ENCODE data around the gene MED27.
A peak's percentile ranks its signal among the peaks of the same experiment; 100 is the strongest.

MED27 gene

DNA sequence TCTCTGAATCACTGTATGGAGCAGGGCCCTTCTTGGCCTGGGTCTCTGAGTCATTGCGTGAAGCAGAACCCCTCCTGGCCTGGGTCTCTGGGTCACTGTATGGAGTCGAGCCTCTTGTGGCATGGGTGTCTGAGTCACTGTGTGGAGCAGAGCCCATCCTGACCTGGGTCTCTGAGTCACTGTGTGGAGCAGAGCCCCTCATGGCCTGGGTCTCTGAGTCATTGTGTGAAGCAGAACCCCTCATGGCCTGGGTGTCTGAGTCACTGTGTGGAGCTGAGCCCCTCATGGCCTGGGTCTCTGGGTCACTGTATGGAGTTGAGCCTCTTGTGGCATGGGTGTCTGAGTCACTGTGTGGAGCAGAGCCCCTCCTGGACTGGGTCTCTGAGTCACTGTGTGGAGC is 245.8 kb downstream of the MED27 start:
- Histone ChIP-seq H3K4ac (ENCODE audit: low read depth, low read length) (no peak overlapping the region), H2BK12ac (ENCODE audit: low read length) (no peak overlapping the region), H4K8ac (ENCODE audit: low read depth, low read length) (no peak overlapping the region), H3K14ac (ENCODE audit: low read length) (no peak overlapping the region), H3K4me2 (ENCODE audit: low read length) (no peak overlapping the region), H2AFZ (ENCODE audit: insufficient read depth, low read length, poor library complexity) (no peak overlapping the region), H3K79me1 (ENCODE audit: low read length) (no peaks in the 10 kb centered on the region), H3K18ac (ENCODE audit: low read length) (no peak overlapping the region), H4K91ac (ENCODE audit: low read depth, low read length) (no peak overlapping the region), H3K79me2 (ENCODE audit: control insufficient read depth, insufficient read depth, low read length, poor library complexity) (no peaks in the 10 kb centered on the region), H2BK5ac (ENCODE audit: low read depth, low read length, poor library complexity) (no peak overlapping the region), H3K36me3 (ENCODE audit: control insufficient read depth in 1 of 2, insufficient read depth in 2 of 2, low read length in 2 of 2) (no peaks in the 10 kb centered on the region), H3K27ac (ENCODE audit: low read depth, low read length) (no peak overlapping the region), H3K9ac (ENCODE audit: low read length) (no peak overlapping the region), H3K4me3 (ENCODE audit: low read depth, low read length) (no peak overlapping the region), H4K12ac (ENCODE audit: low read depth, low read length) (no peak overlapping the region), H3K9me3 (ENCODE audit: insufficient read depth, low read depth, low read length) (peaks cover 8% of the 10 kb centered on the region), H2AK5ac (ENCODE audit: low read length) (no peak overlapping the region), H3K23ac (ENCODE audit: low read length) (no peak overlapping the region), H3K4me1 (ENCODE audit: control insufficient read depth in 1 of 2, insufficient read depth in 2 of 2, low read length in 2 of 2) (no peaks in the 10 kb centered on the region), H2BK120ac (ENCODE audit: insufficient read depth, low read length, poor library complexity) (no peak overlapping the region), H3K27me3 (ENCODE audit: insufficient read depth, low read length) (no peaks in the 10 kb centered on the region)
- no peak for DNase-seq
- no CpG with 5 or more reads among the region's 2 CpGs for WGBS (ENCODE audit: extremely low coverage, insufficient coverage, insufficient read length)

- DNase-seq: no peak
- no peak overlapping the region for H3K27ac ChIP-seq (ENCODE audit: low read depth, low read length)
- no peaks in the 10 kb centered on the region for H3K4me1 ChIP-seq (ENCODE audit: control insufficient read depth in 1 of 2, insufficient read depth in 2 of 2, low read length in 2 of 2)
- H3K27me3 ChIP-seq (ENCODE audit: insufficient read depth, low read length): no peaks in the 10 kb centered on the region
- H3K4ac ChIP-seq (ENCODE audit: low read depth, low read length): no peak overlapping the region
- no peaks in the 10 kb centered on the region for H3K79me1 ChIP-seq (ENCODE audit: low read length)
- no peaks in the 10 kb centered on the region for H3K79me2 ChIP-seq (ENCODE audit: control insufficient read depth, insufficient read depth, low read length, poor library complexity)
- H3K9ac ChIP-seq (ENCODE audit: low read length): no peak overlapping the region
- H3K23ac ChIP-seq (ENCODE audit: low read length): no peak overlapping the region
- H3K18ac ChIP-seq (ENCODE audit: low read length): no peak overlapping the region
- H4K12ac ChIP-seq (ENCODE audit: low read depth, low read length): no peak overlapping the region
- no CpG with 5 or more reads among the region's 4 CpGs for WGBS (ENCODE audit: extremely low coverage, insufficient coverage, insufficient read length)
- no peak overlapping the region for H4K91ac ChIP-seq (ENCODE audit: low read depth, low read length)
- no peak overlapping the region for H4K8ac ChIP-seq (ENCODE audit: low read depth, low read length)
- H2BK5ac ChIP-seq (ENCODE audit: low read depth, low read length, poor library complexity): no peak overlapping the region
- H2BK12ac ChIP-seq (ENCODE audit: low read length): no peak overlapping the region
- no peaks in the 10 kb centered on the region for H3K36me3 ChIP-seq (ENCODE audit: control insufficient read depth in 1 of 2, insufficient read depth in 2 of 2, low read length in 2 of 2)
- H3K9me3 ChIP-seq (ENCODE audit: insufficient read depth, low read depth, low read length): peaks cover 8% of the 10 kb centered on the region
- H2AK5ac ChIP-seq (ENCODE audit: low read length): no peak overlapping the region
- H3K14ac ChIP-seq (ENCODE audit: low read length): no peak overlapping the region
- no peak overlapping the region for H2AFZ ChIP-seq (ENCODE audit: insufficient read depth, low read length, poor library complexity)
- H3K4me3 ChIP-seq (ENCODE audit: low read depth, low read length): no peak overlapping the region
- H3K4me2 ChIP-seq (ENCODE audit: low read length): no peak overlapping the region
- H2BK120ac ChIP-seq (ENCODE audit: insufficient read depth, low read length, poor library complexity): no peak overlapping the region
Measured at GRCh38 chr9:131833083-131833482, 246.6 kb downstream of the MED27 start.

DNA sequence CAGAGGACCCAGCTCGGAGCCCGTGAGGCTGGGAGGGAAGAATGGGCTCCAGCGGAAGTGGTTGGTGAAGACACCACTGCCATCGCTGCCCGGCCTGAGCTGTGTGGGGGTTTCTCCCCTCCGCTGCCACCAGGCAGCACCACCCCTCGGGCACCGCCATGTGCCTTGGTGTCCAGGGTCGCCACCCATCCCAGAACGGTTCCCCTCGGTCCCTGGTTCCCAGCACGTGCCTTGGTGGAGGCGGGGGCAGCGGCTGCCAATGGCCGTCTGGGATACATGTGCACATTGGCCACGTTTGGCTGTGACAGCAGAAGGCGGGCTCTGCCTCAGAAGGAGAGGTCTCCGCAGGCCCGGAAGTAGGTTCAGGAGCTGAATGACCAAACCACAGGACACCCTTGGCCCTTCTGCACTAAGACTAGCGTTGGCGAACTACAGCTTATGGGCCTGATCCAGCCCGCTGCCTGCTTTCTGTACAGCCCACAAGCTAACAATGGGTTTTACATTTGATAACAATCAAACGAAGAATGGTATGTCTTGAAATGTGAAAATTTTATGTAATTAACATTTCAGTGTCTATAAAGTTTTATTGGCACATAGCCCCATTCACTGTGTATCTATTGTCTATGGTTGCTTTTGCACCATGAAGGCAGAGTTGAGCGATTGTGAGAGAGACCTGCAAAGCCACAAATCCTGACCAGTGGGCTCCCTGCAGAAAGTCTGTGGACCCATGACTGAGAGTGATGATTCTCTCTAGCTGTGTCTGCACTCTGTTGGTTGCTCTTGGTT is 248.1 kb downstream of the MED27 start:
- H3K4me2 ChIP-seq (ENCODE audit: low read length): no peak overlapping the region
- H4K91ac ChIP-seq (ENCODE audit: low read depth, low read length): no peak overlapping the region
- no peak overlapping the region for H3K9ac ChIP-seq (ENCODE audit: low read length)
- H3K4ac ChIP-seq (ENCODE audit: low read depth, low read length): no peak overlapping the region
- H3K4me1 ChIP-seq (ENCODE audit: control insufficient read depth in 1 of 2, insufficient read depth in 2 of 2, low read length in 2 of 2): no peaks in the 10 kb centered on the region
- no peak overlapping the region for H4K12ac ChIP-seq (ENCODE audit: low read depth, low read length)
- H3K14ac ChIP-seq (ENCODE audit: low read length): no peak overlapping the region
- DNase-seq: no peak
- no peaks in the 10 kb centered on the region for H3K79me2 ChIP-seq (ENCODE audit: control insufficient read depth, insufficient read depth, low read length, poor library complexity)
- H2AFZ ChIP-seq (ENCODE audit: insufficient read depth, low read length, poor library complexity): no peak overlapping the region
- no peak overlapping the region for H2BK120ac ChIP-seq (ENCODE audit: insufficient read depth, low read length, poor library complexity)
- H3K27me3 ChIP-seq (ENCODE audit: insufficient read depth, low read length): no peaks in the 10 kb centered on the region
- no peaks in the 10 kb centered on the region for H3K79me1 ChIP-seq (ENCODE audit: low read length)
- no peak overlapping the region for H2BK12ac ChIP-seq (ENCODE audit: low read length)
- no peak overlapping the region for H3K18ac ChIP-seq (ENCODE audit: low read length)
- no peak overlapping the region for H2BK5ac ChIP-seq (ENCODE audit: low read depth, low read length, poor library complexity)
- H4K8ac ChIP-seq (ENCODE audit: low read depth, low read length): no peak overlapping the region
- peak overlapping the region; percentile 25 for H3K4me3 ChIP-seq (ENCODE audit: low read depth, low read length)
- H3K27ac ChIP-seq (ENCODE audit: low read depth, low read length): no peak overlapping the region
- WGBS (ENCODE audit: extremely low coverage, insufficient coverage, insufficient read length): no CpG with 5 or more reads among the region's 24 CpGs
- no peaks in the 10 kb centered on the region for H3K36me3 ChIP-seq (ENCODE audit: control insufficient read depth in 1 of 2, insufficient read depth in 2 of 2, low read length in 2 of 2)
- H3K23ac ChIP-seq (ENCODE audit: low read length): no peak overlapping the region
- H2AK5ac ChIP-seq (ENCODE audit: low read length): no peak overlapping the region
- peaks cover 8% of the 10 kb centered on the region for H3K9me3 ChIP-seq (ENCODE audit: insufficient read depth, low read depth, low read length)

GRCh38 chr9:131827821-131828369 is 251.8 kb downstream of the MED27 start:
- no peak overlapping the region for H3K14ac ChIP-seq (ENCODE audit: low read length)
- no peaks in the 10 kb centered on the region for H3K79me2 ChIP-seq (ENCODE audit: control insufficient read depth, insufficient read depth, low read length, poor library complexity)
- H3K4me1 ChIP-seq (ENCODE audit: control insufficient read depth in 1 of 2, insufficient read depth in 2 of 2, low read length in 2 of 2): no peaks in the 10 kb centered on the region
- H2AFZ ChIP-seq (ENCODE audit: insufficient read depth, low read length, poor library complexity): no peak overlapping the region
- H3K9ac ChIP-seq (ENCODE audit: low read length): no peak overlapping the region
- H3K4ac ChIP-seq (ENCODE audit: low read depth, low read length): no peak overlapping the region
- H4K12ac ChIP-seq (ENCODE audit: low read depth, low read length): no peak overlapping the region
- no peak overlapping the region for H3K27ac ChIP-seq (ENCODE audit: low read depth, low read length)
- no peak overlapping the region for H3K18ac ChIP-seq (ENCODE audit: low read length)
- H3K36me3 ChIP-seq (ENCODE audit: control insufficient read depth in 1 of 2, insufficient read depth in 2 of 2, low read length in 2 of 2): no peaks in the 10 kb centered on the region
- no peak overlapping the region for H2BK12ac ChIP-seq (ENCODE audit: low read length)
- H2BK5ac ChIP-seq (ENCODE audit: low read depth, low read length, poor library complexity): no peak overlapping the region
- no peak overlapping the region for H2BK120ac ChIP-seq (ENCODE audit: insufficient read depth, low read length, poor library complexity)
- H3K9me3 ChIP-seq (ENCODE audit: insufficient read depth, low read depth, low read length): no peaks in the 10 kb centered on the region
- no peak overlapping the region for H4K91ac ChIP-seq (ENCODE audit: low read depth, low read length)
- H4K8ac ChIP-seq (ENCODE audit: low read depth, low read length): no peak overlapping the region
- WGBS (ENCODE audit: extremely low coverage, insufficient coverage, insufficient read length): no CpG with 5 or more reads among the region's 21 CpGs
- H2AK5ac ChIP-seq (ENCODE audit: low read length): no peak overlapping the region
- no peaks in the 10 kb centered on the region for H3K79me1 ChIP-seq (ENCODE audit: low read length)
- H3K27me3 ChIP-seq (ENCODE audit: insufficient read depth, low read length): no peaks in the 10 kb centered on the region
- no peak overlapping the region for H3K4me2 ChIP-seq (ENCODE audit: low read length)
- no peak for DNase-seq
- H3K23ac ChIP-seq (ENCODE audit: low read length): no peak overlapping the region
- H3K4me3 ChIP-seq (ENCODE audit: low read depth, low read length): no peak overlapping the region

Measured in trophoblast cell (in vitro differentiated cells and primary cell).